ENCODE measurements around the gene UPF1. TPM values are rescaled to one million over a fixed set of nuclear protein-coding genes. Genes with fewer than 3 reads are reported as not detected.

UPF1 gene
- total RNA-seq, 1 donor, result 37.3 TPM

DNA sequence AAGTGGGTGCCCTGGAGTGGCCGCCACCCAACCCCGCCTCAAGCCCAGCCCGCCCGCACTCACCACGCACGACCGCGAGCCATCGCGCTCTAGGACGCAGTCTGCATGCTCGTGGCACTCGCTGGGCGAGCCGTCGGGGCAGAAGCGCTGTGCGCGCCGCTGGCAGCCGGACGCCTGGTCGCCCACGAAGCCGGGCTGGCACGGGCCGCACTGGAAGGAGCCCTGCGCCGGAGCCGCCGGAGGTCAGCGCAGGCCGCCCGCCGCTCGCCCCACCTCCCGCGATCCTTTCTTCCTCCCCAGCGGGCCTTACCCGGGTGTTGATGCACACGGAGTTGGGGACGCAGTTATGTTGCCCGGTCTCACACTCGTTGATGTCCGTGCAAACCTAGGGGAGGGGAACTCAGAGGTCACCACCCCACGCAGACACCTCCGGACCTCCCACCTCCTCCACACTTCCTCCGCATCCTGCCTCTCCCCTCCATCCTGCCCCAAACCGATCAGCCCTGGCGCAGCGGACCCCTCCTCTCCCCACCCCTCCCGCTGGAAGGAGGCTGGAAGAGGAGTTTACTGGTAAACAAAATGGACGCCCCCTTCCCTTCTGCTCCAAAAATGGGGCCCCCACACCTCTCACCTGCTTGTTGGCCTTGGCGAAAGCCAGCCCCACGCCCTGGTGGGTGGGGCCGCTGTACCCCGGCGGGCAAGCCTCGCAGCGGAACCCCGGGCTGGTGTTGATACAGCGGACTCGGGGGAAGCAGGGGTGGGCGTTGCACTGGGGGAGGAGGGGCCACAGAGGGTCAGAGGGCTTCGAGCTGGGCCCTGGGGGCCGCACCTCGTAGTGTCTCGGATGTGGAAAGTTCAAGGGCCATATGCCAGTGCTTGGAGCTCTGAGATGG is 43.0 kb upstream of the UPF1 start:
- no peak for DNase-seq (ENCODE audit: low read depth)
- TF ChIP-seq, protein P1, sequence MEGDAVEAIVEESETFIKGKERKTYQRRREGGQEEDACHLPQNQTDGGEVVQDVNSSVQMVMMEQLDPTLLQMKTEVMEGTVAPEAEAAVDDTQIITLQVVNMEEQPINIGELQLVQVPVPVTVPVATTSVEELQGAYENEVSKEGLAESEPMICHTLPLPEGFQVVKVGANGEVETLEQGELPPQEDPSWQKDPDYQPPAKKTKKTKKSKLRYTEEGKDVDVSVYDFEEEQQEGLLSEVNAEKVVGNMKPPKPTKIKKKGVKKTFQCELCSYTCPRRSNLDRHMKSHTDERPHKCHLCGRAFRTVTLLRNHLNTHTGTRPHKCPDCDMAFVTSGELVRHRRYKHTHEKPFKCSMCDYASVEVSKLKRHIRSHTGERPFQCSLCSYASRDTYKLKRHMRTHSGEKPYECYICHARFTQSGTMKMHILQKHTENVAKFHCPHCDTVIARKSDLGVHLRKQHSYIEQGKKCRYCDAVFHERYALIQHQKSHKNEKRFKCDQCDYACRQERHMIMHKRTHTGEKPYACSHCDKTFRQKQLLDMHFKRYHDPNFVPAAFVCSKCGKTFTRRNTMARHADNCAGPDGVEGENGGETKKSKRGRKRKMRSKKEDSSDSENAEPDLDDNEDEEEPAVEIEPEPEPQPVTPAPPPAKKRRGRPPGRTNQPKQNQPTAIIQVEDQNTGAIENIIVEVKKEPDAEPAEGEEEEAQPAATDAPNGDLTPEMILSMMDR (IDR thresholded peaks at IDR 0.05; ENCODE audit: insufficient read depth, low read length), result no peak
- H3K4me3 ChIP-seq (ENCODE audit: low read depth, low read length), result no peak overlapping the region

- DNase-seq (ENCODE audit: low read depth), result no peak
- TF ChIP-seq, protein P1 (IDR thresholded peaks at IDR 0.05; ENCODE audit: insufficient read depth, low read length), result no peak
- no peak overlapping the region for H3K4me3 ChIP-seq (ENCODE audit: low read depth, low read length)
Observed at GRCh38 chr19:18789422-18789869, 42.3 kb upstream of the UPF1 start.

DNA sequence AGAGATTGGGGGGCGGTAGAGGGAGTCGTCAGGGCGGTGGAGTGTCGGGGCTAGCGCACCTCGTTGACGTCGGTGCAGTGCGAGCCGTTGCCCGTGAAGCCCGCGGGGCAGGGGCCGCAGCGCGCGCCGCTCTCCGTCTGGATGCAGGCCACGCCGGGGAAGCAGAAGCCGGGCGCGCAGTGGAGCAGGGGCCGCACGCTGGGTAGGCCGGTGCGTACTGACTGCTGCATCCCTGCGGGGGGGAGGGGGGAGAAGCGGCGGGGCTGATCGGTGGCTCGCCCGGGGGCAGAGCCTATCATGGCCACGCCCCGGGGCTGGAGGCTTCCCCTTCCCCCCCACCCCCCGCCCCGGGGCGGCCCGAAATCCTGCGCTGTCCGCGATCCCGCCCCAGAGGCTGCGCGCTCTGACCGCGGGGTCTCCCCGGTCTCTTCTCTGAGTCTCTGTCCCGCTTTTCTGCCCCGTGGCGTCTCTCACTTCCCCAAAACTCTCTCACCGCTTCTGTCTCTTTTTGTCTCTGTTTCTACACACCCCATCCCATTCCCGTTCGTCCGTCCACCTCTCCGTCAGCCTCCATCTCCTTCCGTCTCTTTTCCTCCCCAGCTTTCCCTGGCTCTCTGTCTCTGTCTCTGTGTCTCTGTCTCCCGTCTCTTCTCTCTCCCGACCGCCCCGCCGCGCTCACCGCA is 41.7 kb upstream of the UPF1 start:
- DNase-seq (ENCODE audit: low read depth), result no peak
- TF ChIP-seq, protein P1 (IDR thresholded peaks at IDR 0.05; ENCODE audit: insufficient read depth, low read length), result no peak
- peak overlapping the region; percentile 31 for H3K4me3 ChIP-seq (ENCODE audit: low read depth, low read length)

DNA sequence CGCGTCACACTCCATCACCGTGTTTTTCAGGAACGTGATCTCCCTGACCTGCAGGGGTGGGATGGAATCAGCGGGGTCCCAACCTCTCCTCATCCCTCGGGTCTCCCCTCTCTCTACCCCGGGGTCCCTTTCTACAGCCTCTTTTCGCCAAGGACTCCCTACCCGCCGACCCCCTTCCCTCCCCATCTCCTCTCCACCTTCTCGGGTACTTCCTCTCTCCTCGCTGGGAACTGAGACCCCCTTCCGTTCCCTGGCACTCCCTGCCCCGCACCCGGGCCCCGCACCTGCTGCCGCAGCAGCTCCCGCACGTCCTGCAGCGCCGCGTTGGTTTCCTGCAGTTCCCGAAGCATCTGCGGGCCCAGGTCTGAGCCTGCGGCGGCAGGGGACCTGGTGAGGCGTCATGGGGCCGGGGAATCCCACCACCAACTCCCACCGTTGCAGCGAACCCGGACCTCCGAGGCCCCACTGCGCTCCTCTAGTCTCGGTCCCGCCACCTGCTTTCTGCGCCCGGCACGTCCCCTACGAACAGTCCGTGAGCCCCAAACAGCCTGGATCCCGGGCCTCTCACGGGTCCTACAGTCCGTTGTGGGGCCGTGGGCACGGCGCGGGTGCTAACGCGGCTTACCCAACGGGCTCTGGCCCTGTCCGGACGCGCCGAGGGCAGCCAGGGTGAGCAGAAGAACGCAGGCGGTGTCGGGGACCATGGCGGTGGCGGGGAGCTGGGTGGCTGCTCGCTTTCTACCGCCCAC is 41.0 kb upstream of the UPF1 start, which contains the start of gene COMP:
Gene COMP, minus strand, starts transcription at position 740 of the 749 bp plus-strand sequence. Its CDS starts 36 bp downstream, at position 704.
- TF ChIP-seq, protein P1 (IDR thresholded peaks at IDR 0.05; ENCODE audit: insufficient read depth, low read length), result no peak
- peak within 1 kb of the TSS; percentile 31 for H3K4me3 ChIP-seq (ENCODE audit: low read depth, low read length)
- DNase-seq (ENCODE audit: low read depth), result no peak

- TF ChIP-seq, protein P1 (IDR thresholded peaks at IDR 0.05; ENCODE audit: insufficient read depth, low read length), result no peak
- no peak for DNase-seq (ENCODE audit: low read depth)
- H3K4me3 ChIP-seq (ENCODE audit: low read depth, low read length), result no peak overlapping the region
Observed at GRCh38 chr19:18791315-18791678, 40.5 kb upstream of the UPF1 start.

GRCh38 chr19:18792661-18793060 is 39.1 kb upstream of the UPF1 start:
- TF ChIP-seq, protein P1 (IDR thresholded peaks at IDR 0.05; ENCODE audit: insufficient read depth, low read length), result no peak
- no peak for DNase-seq (ENCODE audit: low read depth)
- no peak overlapping the region for H3K4me3 ChIP-seq (ENCODE audit: low read depth, low read length)
